Medulla oblongata (tissue), 1 donor: ENCODE results near the gene PMEPA1.

Experiments
- DNase-seq: peaks from one replicate; pipeline ENCODE4 v3.0.0-alpha.2; 2015; ENCODE audit errors: extremely low spot score

Gene PMEPA1

GRCh38 chr20:57711311-57711712 is 1.5 kb upstream of the PMEPA1 start:
- no peak for DNase-seq

DNA sequence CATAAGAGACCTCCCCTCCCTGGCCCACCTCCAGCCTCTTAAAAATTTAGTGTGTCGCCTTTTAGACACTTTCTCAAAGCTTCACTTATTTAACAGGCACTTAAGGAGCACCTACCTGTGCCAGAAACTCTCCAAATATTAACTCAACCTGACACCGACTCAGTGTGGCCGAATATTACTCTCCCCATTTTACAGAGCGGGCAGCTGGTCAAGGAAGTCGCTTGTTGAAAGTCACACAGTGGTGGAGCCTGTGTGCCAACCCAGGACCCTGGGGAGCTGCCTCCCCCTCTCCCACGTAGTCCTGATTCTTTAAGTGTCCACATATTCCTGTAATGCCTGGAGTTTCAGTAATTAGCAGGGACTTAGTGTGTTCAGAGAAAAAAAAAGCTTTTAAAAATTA is 1.0 kb upstream of the PMEPA1 start:
- no peak for DNase-seq

- no peak for DNase-seq
Observed at GRCh38 chr20:57708694-57709673, 831 bp downstream of the PMEPA1 start.

GRCh38 chr20:57707849-57708693 is 1.7 kb downstream of the PMEPA1 start:
- DNase-seq, result no peak

- no peak for DNase-seq
Observed at GRCh38 chr20:57707320-57707719, 2.5 kb downstream of the PMEPA1 start.

DNA sequence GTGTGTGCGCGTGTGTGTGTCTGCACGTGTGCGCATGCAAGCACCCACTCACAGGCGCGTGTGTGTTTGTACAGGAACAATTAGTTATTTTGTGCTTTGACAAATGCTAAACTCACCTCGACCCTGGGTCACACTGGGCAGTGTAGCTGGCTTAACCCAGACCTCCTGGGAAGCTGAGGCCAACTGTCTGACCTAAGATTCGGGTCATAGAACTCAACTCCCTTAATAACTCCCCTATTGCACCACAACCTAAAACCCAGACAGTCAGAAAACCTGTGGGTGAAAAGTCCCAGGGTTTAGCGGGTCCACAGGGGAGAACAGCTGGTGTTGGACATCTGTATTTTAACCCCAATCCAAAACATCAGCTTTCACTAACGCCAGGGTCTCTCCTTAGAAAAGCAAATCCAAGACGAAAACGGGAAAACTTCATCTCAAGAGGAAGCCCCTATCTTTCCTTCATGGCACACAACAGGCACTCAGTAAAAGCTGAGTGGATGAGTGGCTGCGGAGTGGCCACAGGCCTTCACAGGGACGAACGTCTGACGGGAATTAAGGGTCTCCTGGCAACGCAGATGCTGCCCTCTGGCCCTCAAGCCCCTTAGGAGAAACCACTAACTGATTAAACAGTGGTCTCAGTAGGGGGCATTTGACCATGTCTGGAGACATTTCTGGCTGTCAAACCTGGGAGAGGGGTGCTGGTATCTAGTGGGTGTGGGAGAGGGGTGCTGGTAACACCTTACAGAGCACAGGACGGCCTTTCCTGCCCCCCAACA is 4.5 kb downstream of the PMEPA1 start:
- DNase-seq, result no peak

DNA sequence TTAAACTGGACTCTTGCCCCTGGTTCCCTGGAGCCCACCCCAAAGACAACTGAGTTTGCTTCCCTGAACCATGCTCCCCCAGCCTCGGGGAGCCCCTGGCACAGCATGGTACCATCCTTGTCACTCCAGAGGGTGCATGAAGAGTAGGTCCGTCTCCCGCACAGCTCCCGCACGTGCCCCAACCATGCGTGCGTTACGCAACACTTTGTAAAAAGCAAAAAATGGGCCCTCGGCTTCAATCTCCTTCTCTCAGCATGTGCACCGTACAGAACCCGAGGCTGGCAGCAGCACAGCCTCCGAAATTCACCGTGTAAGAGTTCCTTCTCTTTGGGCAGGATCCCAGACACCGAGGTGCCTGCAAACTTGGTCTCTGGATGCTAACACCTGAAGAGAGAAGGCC is 5.6 kb downstream of the PMEPA1 start:
- DNase-seq, result no peak

- no peak for DNase-seq
Observed at GRCh38 chr20:57703013-57703412, 6.8 kb downstream of the PMEPA1 start.

- DNase-seq, result no peak
Observed at GRCh38 chr20:57702521-57702920, 7.3 kb downstream of the PMEPA1 start.

DNA sequence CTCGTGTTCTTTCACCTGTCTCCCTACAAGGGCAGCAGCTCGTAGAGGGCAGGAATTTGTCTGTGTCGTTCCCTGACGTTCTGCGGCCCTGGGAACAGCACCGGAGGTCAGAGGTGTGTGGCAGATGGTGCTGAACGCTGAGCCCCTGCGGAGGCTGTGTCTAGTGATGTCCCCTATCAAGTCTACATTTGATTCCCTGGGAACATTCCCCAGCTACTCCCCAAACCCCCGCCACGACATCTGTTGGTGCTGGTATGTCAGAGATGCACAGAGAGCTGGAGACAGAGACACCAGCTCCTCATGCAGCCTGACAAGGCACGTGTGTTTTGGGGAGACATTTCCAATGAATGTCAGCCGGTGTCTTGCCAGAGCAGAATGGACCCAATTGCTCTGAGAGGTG is 7.7 kb downstream of the PMEPA1 start:
- DNase-seq, result no peak

DNA sequence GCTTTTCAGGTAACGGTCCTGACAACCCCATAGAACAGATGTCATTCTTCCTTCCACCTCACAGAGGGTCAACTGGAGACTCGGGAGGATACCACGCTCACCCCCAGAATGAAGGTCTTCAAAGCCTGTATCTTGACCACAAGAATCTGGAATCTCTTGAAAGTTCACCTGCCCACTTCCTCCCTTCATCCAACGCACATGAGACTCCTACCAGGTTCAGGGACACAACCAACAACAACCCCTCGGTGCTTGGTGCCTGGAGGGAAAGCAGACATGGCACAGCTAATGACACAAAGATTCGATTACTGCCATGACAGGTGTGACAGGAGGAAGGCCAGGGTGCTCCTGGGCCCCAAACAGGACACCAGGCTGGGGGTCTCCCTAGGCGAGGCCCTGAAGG is 8.2 kb downstream of the PMEPA1 start:
- DNase-seq, result no peak

DNA sequence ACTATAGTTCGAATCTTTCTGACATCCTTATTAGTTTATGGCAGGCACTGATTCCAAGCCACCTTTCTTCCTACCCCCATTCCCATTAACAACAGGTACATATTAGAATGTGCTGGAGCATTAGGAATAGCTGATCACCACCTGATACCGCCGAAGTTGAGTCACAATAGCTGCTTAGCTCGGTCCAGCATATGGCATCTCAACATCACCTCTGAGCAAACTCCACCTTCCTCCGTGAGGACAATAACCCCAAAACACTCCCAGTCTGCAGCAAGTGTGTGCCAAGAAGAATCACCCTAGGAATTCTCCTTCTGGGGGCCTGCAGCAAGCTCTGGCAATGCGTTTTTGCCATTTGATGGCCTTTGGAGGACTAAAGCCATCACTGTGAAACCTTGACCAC is 8.7 kb downstream of the PMEPA1 start:
- DNase-seq, result no peak

DNA sequence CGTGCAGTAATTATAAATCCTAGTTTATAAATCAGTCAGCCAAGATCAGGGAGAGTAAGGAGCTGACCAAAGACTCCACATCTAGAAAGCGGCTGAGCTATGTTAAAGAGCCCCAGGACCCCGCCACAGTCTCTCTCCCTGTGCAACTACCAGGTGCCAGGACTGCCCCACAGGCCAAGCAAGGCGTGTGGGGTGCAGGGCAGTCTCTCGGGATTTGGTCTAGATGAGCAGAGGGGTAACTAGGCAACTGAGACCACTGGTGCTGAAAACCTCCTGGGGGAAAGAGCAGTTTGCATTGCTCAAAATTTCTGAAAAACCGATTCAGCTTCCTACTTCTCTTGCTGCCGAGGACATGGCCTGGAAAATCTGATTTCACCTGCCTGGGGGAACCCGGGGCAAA is 10.4 kb downstream of the PMEPA1 start:
- no peak for DNase-seq

DNA sequence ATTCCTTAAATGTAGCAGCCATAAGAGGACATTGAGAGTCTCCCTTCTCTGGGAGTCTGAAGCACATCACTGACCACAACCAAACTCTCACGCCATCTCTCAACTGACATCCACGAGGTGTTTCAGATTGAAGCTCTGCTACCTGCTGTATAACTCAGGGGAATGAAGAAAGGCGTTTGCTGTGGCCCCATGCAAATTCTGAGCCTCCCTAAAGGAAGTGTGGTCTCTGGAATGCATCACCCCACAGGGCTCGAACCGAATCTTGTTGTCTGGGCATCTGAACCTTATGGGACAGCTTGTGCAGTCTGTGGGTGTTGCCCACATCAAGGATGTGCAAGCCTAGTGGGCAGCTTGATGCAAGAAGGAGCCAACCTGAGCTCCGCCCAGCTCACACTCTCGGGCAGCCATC is 10.9 kb downstream of the PMEPA1 start:
- no peak for DNase-seq

GRCh38 chr20:57698116-57698866 is 11.5 kb downstream of the PMEPA1 start:
- no peak for DNase-seq

DNA sequence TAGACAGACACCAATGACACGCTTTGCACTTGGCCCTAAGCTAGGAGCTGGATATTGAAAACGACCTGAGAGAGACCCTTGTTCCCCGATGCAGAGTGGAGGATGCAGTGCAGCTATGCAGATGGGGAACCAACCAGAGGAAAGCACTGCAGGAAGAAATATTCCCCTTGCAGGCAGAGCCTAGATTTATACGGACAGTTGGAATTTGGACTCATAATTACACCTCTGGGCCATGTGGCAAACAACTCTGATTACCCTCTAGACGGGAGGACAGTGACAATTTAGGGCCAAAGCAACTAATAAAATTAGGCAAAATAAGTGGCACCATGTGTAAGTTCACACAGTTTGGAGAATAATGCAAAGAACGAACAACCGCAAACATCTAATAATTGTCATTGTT is 12.3 kb downstream of the PMEPA1 start:
- DNase-seq, result no peak

GRCh38 chr20:57696401-57696961 is 13.3 kb downstream of the PMEPA1 start:
- no peak for DNase-seq

DNA sequence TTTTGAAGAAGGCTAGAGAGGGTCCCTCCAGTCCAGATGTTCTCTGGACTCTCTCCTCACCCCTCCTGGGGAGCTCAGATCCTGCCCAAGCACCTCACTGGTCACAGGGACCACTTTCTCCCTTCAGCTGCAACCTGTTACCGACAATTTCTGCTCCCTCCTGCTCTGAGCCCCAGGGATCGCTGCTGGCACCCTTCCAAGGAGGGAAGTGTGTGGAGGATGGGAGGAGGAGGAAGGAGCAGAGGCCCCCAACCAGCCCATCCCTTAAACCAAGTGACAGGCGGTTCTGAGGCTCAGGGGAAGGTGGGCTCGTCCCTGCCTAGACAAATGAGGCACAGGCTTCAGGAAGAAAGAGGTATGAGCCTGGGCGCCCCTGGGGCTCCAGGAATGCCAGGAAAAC is 13.9 kb downstream of the PMEPA1 start:
- DNase-seq, result no peak

GRCh38 chr20:57695012-57695411 is 14.8 kb downstream of the PMEPA1 start:
- no peak for DNase-seq

GRCh38 chr20:57694481-57694880 is 15.3 kb downstream of the PMEPA1 start:
- DNase-seq, result no peak
